ENCODE data around the gene SLC26A5.

GRCh38 chr7:103346396-103346795 is 99.6 kb downstream of the SLC26A5 start:
- TF ChIP-seq, protein P1, sequence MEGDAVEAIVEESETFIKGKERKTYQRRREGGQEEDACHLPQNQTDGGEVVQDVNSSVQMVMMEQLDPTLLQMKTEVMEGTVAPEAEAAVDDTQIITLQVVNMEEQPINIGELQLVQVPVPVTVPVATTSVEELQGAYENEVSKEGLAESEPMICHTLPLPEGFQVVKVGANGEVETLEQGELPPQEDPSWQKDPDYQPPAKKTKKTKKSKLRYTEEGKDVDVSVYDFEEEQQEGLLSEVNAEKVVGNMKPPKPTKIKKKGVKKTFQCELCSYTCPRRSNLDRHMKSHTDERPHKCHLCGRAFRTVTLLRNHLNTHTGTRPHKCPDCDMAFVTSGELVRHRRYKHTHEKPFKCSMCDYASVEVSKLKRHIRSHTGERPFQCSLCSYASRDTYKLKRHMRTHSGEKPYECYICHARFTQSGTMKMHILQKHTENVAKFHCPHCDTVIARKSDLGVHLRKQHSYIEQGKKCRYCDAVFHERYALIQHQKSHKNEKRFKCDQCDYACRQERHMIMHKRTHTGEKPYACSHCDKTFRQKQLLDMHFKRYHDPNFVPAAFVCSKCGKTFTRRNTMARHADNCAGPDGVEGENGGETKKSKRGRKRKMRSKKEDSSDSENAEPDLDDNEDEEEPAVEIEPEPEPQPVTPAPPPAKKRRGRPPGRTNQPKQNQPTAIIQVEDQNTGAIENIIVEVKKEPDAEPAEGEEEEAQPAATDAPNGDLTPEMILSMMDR (IDR thresholded peaks at IDR 0.05), result no peak
- no peak for TF ChIP-seq EZH2 (IDR thresholded peaks at IDR 0.05)
- no peak for TF ChIP-seq EZH2phosphoT487 (IDR thresholded peaks at IDR 0.05)

Data from neural progenitor cell (in vitro differentiated cells).